HG02870 (cell line): ENCODE data around the gene SLC35D3.
A peak's percentile ranks its signal among the peaks of the same experiment; 100 is the strongest.
"Not testable (repeated sequence)": the region's sequence is repeated elsewhere in the genome, so short reads cannot be mapped to it uniquely, and the experiment has no call there.

Experiments
- ATAC-seq: cut with Tn5 transposase; IDR thresholded peaks from one replicate; pipeline ENCODE4 v1.9.1; 2021; ENCODE audit warnings: mild to moderate bottlenecking, moderate library complexity; ENCODE audit not compliant: unreplicated experiment

SLC35D3 gene

GRCh38 chr6:136922685-136923006, 545 bp downstream of the SLC35D3 start:
- ATAC-seq = no peak

- no peak for ATAC-seq
Observed at GRCh38 chr6:136923116-136923953, 1.2 kb downstream of the SLC35D3 start.

- no peak for ATAC-seq
Observed at GRCh38 chr6:136923954-136924673, 2.0 kb downstream of the SLC35D3 start.

- no peak for ATAC-seq
Observed at GRCh38 chr6:136926383-136926782, 4.3 kb downstream of the SLC35D3 start.

GRCh38 chr6:136927292-136927691, 5.2 kb downstream of the SLC35D3 start:
- no peak for ATAC-seq

- no peak for ATAC-seq
Observed at GRCh38 chr6:136930528-136930927, 8.4 kb downstream of the SLC35D3 start.

- ATAC-seq = no peak
Observed at GRCh38 chr6:136932599-136932998, 10.5 kb downstream of the SLC35D3 start.

GRCh38 chr6:136945072-136945471, 23.0 kb downstream of the SLC35D3 start:
- no peak for ATAC-seq

- peak; percentile 73 for ATAC-seq
Observed at GRCh38 chr6:136945711-136946121, 23.6 kb downstream of the SLC35D3 start.

GRCh38 chr6:136947037-136947436, 24.9 kb downstream of the SLC35D3 start:
- no peak for ATAC-seq

- ATAC-seq = not testable (repeated sequence)
Observed at GRCh38 chr6:136949957-136950356, 27.9 kb downstream of the SLC35D3 start.

- no peak for ATAC-seq
Observed at GRCh38 chr6:136950436-136951126, 28.5 kb downstream of the SLC35D3 start.

- ATAC-seq = no peak
Observed at GRCh38 chr6:136952714-136953260, 30.7 kb downstream of the SLC35D3 start.

GRCh38 chr6:136955123-136955522, 33.0 kb downstream of the SLC35D3 start:
- ATAC-seq = no peak

- ATAC-seq = no peak
Observed at GRCh38 chr6:136956590-136957544, 34.8 kb downstream of the SLC35D3 start.

- no peak for ATAC-seq
Observed at GRCh38 chr6:136958168-136958567, 36.1 kb downstream of the SLC35D3 start.

GRCh38 chr6:136959471-136959891, 37.4 kb downstream of the SLC35D3 start:
- no peak for ATAC-seq

GRCh38 chr6:136959935-136960334, 37.8 kb downstream of the SLC35D3 start:
- not testable (repeated sequence) for ATAC-seq

GRCh38 chr6:136960781-136961180, 38.7 kb downstream of the SLC35D3 start:
- no peak for ATAC-seq

- no peak for ATAC-seq
Observed at GRCh38 chr6:136961848-136962247, 39.7 kb downstream of the SLC35D3 start.
